GM18517 (cell line): ENCODE measurements around the gene TBRG4.
"Not testable (repeated sequence)": the region's sequence is repeated elsewhere in the genome, so short reads cannot be mapped to it uniquely, and the experiment has no call there.

Source experiments
- ATAC-seq: cut with Tn5 transposase; IDR thresholded peaks from one replicate; pipeline ENCODE4 v1.9.1; 2021; ENCODE audit warnings: mild to moderate bottlenecking, moderate library complexity; ENCODE audit not compliant: unreplicated experiment

TBRG4 gene

DNA sequence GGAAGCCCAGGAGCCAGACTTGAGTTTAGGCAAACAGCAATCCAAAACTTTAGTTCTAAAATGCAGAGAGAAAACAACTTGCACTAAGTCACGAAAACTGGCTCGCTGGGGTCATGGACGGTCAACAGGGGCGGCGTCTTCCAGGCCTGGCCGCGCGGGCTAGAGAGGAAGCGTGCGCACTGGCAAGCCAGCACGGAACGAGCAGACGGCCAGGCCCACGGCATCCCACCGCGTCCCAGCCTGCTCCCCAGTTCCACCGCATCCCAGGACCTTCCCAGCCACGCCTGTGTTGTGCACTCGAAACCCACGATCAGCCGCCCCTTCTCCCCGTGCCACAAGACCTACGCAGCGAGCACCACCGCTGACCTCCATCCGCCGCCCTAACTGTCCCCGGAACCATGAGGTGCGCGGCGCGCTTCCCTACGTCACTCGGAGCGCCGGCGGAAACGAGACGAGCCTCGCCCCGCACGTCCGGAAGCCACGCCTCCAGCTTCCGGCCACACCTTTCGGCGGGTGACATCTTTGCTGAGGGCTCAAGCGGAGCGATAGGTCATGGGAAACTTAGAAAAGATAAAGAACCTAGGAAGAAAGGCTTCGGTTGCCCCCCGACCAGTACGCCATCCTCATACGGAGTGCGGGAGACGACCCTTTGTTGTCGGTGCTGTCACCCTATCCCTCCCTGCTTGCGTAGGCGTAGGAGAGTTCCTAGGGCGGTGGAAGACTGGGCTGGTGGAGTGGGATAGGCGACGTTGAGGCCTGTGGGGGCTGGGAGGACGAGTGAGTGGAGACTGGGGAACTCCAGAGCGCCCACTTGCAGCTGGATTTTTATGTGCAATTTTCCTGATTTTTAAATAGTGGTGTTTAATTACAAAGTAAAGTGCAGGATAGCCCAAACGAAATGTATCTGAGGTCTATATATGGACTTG lies at the start of gene TBRG4:
TBRG4 (minus strand) TSS at position 400 of the 926 bp plus-strand sequence. CDS start 2,460 bp downstream, outside the sequence.
- peak; percentile 87 for ATAC-seq

DNA sequence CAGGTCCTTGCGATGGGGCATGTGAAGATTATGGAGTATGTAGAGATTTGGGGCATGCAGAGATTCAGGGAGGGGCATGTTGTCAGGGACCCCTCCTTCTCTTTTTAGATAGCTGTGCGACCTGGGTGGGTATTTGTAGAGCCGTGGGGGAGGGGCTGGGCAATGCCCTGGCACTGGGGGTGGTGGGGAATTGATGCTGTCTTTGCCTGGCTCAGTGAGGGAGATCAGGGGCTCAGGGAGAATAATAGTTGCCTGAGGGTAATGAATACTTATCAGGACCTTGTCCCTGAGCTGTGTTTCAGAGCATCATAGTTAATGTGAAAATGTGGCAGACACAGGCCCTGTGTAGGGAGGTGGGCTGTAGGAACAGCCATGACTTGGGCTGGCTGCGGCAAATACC lies 49.6 kb upstream of the TBRG4 start:
- no peak for ATAC-seq

DNA sequence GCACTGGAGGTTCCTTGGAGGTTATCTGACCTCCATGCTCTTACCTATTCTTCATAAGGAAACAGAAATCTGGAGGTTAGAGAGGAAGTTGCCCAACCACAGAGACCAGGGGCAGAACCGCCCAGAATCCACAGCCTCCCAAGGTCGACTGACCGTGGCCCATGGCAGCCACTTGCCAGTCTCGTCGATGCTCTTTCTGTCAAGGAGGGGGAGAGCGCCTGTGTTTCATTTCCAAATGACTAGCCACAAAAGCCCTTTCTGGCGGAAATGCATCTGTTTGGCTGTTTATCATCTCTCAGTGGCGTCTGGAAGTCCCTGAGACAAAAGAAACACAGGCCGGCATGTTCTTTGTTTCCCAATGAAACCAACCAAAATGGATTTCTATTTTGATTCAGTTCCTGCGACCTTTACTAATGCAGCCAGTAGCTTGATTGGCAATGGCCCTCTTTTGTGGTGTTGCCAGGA lies 49.0 kb upstream of the TBRG4 start:
- ATAC-seq: no peak

DNA sequence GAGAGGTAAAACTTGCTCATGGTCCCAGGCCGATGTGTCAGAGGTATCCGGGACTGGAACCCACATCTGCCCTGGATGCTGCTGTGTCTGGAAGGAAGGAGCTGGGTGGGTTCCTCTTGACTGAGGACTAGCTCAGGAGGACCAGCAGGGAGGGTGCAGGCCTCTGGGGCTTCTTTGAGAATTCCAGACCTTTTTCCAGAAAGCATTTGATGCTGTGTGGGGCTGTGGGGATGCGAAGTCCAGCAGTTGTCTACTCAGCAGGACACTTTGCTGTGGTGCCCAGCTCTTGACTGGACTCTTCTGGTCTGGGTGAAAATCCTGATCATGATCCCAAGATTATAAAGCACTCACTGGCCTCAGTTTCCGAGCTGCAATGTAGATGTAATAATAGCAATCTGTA lies 47.8 kb upstream of the TBRG4 start:
- ATAC-seq: no peak

DNA sequence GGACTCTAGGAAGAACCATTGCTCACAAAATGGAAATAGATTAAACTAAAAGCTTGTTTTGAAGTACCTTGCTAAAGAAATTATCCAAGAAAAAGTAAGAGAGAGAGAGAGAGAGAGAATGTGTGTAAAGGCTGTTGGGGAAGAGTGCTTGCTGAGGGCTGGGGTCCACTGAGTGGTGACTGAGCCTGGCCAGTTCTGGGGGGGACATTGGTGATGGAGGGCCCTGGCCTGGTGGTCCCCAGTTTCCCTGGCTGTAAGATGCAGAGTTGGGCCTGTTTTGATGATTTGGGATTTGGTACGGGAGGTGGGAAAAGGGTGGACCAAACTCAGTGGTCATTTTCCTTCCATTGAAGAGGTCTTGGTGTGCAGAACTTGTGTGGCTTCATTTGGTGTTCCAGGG lies 47.0 kb upstream of the TBRG4 start:
- ATAC-seq: no peak

DNA sequence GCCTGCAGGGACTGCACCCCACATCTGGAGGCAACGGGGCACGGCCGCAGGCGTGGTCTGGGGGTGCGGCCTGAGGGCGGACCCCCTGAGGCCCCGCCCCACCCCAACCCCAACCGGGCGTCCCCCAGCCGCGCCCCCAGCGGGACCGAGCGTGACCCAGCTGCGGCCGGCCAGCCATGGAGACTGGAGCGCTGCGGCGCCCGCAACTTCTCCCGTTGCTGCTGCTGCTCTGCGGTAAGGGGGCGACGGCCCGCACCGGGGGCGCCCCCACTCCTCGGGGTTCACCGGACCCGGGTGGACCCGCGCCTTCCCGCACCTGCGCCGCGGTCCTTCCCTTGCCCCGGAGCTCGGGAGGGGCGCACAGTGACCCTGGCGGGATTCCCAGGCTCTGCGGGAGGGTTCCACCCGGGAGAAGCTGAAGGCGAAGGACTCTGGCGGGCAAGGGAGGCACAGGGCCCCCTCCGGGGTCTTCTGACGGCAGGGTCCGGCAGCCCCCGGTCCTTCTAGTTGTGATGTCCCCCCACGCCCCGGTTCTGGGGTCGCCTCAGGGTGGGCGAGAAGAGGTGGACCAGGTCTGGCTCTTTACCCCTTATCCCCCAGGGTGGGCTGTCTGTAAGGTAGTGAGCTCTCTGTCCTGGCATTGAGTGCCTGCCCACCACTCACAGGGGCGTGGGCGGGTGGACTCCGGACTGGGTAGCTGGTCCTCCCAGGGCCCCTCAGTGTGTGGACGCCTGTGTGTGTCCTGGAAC lies 46.3 kb upstream of the TBRG4 start, which contains the start of gene RAMP3:
RAMP3 (plus strand) TSS at position 139 of the 749 bp plus-strand sequence; CDS start at position 177, 38 bp downstream.
- ATAC-seq: no peak

DNA sequence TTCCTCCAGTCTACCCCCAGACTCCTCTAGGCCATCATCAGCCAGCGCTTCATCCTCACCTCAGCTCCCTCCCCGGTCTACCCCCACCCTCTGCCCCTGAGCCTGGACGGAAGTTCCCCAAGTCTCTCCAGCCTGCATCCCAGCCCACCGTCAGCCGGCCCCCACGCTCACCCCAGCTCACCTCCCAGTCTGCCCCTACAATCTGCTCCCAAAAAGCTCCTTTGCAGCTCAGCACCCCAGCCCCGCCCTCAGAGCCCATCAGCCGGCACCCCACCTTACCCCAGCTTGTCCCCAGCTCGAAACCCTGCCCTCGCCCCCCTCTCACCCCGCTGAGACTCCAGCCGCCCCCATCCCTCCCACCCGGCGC lies 45.8 kb upstream of the TBRG4 start:
- no peak for ATAC-seq

DNA sequence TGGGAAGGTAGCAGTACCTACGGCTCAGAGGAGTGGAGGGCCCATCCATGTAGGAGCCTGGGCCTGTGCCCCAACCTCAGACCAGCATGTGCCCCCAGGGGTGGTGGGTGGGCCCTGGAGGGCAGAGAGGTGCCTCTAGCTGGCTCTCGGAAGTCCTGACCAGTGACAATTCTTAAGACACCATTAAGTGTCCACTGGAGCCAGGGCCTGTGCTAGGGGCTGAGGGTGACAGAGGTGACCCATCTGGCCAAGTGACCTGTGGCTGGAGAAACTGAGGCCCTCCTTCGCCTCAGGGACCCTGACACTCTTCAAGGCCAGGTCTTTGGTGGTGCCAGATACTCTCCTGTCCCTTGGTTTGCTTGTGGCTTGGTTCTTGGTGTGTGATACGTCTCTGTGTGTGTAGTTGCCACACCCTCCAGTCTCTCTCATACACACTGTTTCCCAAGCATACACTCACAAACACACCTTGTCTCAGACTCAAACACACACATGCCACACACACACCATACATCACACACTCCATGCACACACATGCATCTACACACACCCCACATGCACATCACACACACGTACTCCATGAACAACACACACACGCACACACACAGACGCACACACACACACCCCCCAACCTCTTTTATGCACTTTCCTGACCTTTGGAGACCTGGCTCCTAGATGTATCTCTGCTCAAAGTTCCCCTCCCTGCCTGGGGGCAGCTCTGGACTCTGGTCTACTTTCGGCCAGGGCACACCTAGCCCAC lies 45.2 kb upstream of the TBRG4 start:
- no peak for ATAC-seq

DNA sequence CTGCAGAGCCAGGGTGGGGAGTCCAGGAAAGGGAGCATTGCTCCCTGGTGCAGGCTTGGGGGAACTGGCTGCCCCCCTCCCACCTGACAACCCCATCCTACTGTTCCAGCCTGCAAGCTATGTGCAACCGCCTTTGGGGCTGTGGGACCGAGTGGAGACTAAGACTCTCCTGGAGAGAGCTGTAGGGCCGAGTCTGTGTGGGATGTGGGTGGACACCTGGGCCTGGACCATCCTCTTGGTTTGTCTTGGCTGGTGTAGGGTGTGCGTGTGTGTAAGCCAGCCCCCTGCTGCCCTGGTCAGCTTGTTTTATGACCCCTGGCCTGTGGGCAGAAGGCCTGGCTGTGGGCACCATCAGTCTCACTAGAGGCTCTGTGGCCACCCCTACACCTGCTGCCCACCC lies 44.4 kb upstream of the TBRG4 start:
- ATAC-seq: no peak

DNA sequence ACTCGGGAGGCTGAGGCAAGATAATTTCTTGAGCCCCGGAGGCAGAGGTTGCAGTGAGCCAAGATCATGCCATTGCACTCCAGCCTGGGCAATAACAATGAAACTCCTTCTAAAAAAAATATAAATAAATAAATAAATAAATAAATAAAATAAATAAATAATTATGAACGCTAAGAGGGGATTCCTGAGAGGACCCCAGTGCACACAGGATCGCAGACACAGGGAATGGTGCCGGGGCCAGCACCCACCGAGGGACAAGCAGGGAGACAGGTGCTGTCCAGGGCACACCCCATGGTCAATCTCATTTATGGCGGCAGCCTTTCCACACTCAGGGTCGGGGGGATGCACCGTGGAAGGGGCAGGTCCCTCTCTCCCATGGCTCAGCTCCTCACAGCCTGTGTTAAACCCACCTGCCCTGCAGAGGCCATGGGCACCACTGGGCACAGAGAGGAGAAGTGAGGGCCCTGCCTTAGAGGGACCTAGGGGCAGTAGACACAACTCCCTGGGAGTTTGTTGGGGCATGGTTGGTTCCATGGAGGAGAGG lies 43.9 kb upstream of the TBRG4 start:
- ATAC-seq: no peak

DNA sequence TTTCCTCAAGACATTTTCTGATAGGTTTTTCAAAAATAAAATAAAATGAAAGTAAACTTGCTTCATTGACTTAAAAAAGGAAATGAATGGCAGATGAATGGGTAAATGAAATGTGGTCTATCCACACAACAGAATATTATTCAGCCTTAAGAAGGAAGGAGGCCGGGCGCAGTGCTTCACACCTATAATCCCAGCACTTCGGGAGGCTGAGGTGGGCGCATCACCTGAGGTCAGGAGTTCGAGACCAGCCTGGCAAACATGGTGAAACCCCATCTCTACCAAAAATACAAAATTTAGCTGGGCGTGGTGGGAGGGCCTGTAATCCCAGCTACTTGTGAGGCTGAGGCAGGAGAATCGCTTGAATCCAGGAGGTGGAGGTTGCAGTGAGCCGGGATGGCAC lies 42.4 kb upstream of the TBRG4 start:
- ATAC-seq: not testable (repeated sequence)

DNA sequence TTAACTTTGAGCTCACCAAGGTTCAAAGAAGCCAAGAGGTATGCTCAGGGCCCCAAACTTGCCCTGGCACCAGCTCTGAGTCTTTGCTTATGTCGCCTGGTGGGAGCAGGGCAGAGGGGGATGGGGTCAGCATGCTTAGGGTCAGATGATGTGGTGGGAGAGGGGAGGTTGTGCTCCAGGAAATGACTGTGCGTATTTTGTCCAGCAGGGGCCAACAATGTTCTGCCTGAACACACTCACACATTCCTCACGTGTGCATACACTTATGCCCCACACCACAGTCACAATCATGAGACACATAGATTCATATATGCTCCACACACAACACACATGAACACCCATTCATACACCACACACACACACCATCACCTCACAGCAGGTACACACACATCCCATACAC lies 41.7 kb upstream of the TBRG4 start:
- no peak for ATAC-seq

DNA sequence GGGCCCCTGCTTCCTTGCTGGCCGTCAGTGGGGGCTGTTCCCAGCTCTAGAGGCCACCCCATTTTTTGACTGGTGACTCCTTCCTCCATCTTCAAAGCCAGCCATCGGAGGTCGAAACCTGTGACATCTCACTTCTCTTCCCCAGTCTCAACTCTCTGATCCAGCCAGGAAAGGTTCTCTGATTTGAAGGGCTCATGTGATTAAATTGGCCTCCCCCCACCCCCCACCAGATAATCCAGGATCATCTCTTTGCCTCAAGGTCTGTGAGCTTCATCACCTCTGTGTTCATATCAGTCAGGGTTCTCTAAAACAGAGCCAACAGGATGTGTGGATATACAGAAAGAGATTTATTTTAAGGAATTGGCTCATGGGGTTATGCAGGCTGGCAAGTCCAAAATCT lies 40.5 kb upstream of the TBRG4 start:
- ATAC-seq: no peak

DNA sequence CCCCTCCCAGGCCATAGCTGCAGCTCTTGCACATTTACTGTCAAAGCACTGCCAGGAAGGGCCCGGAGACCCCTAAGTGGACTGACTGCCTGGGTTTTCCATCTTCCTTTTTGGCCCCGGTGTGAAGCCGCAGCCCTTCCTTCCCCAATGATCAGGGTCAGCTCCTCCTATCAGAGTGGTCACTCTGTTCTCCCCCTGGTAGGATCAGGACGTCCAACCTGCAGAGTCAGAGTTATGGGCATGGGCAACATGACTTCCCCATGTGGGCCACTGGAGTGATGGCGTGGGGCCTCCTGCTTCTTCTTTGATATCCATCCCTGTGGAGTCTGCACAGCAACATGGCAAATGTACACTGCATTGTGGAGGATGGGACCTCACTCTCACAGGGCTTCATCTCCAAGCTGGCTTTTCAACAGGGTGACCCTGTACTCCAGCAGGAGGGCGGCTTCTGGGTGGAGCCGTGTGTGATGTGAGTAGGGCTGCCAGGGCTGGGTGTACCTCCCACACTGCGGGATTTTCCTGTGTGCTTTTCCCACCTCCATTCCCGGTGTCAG lies 39.7 kb upstream of the TBRG4 start:
- no peak for ATAC-seq

DNA sequence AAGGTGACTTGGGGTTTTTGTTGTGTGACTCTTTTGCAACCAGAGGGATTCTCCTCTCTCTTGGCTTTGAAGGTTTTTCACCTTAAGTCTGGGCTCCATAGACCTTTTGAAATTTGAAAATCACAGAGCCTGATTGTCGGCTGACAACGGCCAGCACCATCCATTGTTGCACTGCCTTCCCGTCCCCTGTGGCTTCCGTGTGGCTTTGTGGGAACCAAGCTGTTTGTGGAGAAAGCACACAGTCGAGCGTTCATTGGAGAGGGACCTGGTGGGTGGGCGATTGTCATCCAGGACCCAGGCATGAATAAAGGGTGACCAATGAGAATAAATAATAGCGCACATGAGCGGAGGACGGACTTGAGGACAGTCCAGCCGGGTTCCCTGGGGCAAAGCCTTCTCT lies 38.7 kb upstream of the TBRG4 start:
- ATAC-seq: no peak

DNA sequence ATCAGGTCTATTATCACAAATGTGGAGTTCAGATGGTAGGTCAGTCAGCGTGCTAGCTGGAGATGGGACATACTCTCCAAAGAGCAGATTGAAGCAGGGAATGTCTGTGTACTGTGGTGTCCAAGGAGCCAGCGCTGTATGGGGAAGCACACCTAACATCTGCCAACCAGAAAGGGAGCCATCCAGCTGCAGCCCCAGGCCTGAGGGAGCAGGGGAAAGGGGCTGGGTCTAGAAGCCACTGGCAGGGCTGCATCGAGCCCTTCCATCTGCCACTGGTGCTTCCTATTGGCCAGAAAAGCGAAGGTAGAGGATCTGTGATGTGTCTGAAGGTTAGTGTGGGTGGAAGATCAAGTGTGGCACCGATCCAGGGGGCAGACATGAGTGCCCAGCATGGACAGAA lies 38.1 kb upstream of the TBRG4 start:
- no peak for ATAC-seq

DNA sequence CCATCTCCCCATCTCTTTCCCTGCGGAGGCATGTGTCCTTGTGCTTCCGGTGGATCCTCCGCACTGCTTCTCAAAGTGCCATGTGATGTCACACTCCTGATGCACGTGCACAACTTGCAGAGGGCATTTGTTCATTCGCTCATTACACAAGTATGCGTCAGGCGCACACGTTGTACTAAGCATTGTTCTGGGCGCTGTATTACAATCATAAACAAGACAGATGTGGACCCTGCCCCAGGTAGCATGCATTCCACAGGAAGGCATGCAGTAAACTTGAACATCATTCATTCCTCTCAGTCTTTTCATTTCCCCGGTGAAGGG lies 37.1 kb upstream of the TBRG4 start:
- no peak for ATAC-seq

DNA sequence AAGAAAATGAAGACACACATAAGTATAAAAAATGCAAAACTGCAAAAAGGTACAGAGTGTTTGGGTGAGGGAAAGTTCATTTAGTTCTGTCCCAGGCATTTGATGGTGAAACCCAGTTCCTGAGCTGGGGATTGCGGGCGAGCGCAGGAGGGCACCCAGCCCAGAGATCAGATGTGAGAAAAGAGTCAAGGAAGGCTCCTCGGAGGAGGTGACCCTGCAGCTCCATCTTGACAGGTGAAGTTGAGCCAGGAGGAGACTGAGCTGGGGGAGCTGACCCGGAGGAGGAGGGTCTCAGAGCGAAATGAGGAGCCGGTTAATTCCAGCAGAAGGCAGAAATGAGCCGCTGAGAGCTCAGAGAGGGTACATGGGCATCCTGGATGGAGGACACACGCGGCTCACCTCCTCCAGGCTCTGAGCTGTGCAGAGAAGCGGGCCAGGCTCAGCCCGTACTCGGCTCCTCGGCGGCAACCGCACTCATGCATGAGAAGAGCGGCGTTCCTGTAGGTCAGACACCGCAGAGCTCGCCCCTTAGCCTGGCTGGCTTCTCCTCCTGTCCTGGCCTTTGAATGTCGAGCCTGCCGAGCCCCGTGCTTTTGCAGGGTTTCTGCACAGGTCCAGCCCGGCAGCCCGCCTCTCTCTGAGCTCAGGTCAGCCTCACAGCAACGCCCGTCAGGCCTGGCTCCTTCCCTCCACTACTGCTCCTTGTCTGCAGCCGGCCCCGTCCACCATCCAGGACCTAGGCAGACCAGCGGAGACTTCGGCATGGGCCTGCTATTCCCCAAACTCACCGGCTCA lies 36.6 kb upstream of the TBRG4 start:
- no peak for ATAC-seq

DNA sequence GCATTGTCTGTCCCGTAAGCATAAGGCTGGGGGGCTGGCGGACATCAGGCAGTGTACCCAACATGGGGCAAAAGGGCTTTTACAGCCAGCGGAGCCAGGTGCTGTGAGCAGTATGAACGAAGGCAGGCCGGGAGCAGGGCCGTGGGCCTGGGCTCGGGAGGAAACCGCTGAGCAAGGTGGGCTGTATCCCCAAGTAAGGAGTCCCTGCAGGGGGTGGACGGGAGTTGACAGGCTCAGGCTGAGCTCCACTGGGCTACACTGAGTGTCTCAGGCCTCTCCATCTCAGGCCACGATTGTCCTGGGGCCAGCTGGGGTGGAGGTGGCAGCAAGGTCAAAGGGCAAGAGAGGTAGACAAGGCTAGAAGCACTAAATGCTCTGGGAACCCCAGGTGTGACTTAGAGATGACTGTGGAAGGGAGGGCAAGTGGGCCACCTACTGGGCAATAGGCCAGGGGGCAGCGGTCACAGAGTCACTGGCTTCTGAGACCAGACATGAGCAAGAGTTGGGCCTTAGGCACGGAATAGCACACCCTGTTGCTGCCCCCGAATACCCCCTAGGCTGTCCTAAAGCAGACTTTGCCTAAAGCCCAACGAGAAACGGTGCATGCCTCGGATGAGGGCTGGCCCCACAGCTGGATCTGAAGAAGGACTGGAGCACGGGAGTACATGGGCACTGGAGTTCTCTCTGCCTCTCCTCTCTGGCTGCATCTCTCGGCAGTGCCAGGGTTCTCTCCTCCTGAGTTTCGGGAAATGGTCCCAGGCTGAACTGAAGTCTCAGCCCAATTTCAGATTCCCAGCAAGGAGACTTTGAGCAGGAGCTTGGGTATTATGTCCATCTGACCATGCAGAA lies 35.3 kb upstream of the TBRG4 start:
- no peak for ATAC-seq
